GM13976 (cell line): Measurements from ENCODE around the gene TM2D3.

Experiments
- DNase-seq: peaks from one replicate; pipeline ENCODE4 v3.0.0; 2012; ENCODE audit warnings: low spot score
- in situ Hi-C: fragments of 300-500 bp; cut with MboI; formaldehyde crosslinking; loops from one replicate; pipeline ENCODE4 v1.12.0; 2022; ENCODE audit warnings: low sequenced_read_pairs, mixed read lengths, inconsistent platforms; ENCODE audit not compliant: unreplicated experiment
- TF ChIP-seq, protein P1 (sequence below): IDR thresholded peaks from 2 replicates; pipeline ENCODE4 v1.5.1; 2012; ENCODE audit warnings: borderline replicate concordance, mild to moderate bottlenecking; ENCODE audit not compliant: insufficient read depth; ENCODE audit errors: extremely low read depth, missing control alignments, control extremely low read depth

Gene TM2D3

DNA sequence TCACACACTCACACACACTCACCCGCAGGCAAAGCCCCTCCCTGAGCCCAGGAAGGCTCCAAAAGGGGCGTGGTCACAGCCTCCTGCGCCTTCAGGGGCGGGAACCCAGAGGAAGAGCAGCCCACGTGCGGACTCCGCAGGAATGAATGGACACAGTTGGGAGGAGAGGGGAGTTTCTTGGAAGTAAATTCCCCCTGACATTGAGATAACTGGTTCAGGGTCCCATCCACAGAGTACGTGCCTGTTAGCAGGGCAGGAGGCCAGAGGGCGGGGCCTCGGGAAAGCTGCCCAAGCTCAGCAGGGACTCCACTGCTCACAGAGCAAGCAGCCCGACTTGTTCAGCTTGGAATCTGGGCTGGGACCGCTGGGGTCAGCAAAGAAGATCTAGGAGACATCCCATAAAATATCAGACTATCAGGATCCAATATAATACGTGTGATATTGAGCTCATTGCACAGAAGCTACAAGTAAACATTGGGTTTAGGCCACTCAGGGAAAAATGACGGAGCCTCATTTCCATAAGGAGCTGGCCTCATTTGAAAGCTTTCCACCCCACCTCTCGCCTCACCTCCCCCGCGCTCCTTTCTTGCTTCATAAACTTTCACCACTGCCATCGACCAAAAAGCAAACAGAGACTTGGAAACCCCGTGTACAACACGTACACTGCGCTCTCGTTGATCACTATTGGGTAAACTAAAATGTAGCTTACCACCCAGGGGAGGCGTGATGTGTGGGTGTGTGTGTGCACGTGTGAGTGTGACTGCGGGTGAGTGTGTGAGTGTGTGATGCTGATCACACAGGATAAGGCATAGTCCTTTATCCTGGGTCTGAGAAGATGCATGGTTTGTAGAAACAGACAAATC is 36.0 kb downstream of the TM2D3 start:
- TF ChIP-seq, protein P1, sequence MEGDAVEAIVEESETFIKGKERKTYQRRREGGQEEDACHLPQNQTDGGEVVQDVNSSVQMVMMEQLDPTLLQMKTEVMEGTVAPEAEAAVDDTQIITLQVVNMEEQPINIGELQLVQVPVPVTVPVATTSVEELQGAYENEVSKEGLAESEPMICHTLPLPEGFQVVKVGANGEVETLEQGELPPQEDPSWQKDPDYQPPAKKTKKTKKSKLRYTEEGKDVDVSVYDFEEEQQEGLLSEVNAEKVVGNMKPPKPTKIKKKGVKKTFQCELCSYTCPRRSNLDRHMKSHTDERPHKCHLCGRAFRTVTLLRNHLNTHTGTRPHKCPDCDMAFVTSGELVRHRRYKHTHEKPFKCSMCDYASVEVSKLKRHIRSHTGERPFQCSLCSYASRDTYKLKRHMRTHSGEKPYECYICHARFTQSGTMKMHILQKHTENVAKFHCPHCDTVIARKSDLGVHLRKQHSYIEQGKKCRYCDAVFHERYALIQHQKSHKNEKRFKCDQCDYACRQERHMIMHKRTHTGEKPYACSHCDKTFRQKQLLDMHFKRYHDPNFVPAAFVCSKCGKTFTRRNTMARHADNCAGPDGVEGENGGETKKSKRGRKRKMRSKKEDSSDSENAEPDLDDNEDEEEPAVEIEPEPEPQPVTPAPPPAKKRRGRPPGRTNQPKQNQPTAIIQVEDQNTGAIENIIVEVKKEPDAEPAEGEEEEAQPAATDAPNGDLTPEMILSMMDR: no peak
- DNase-seq: no peak
- in situ Hi-C loops: no loop called here

DNA sequence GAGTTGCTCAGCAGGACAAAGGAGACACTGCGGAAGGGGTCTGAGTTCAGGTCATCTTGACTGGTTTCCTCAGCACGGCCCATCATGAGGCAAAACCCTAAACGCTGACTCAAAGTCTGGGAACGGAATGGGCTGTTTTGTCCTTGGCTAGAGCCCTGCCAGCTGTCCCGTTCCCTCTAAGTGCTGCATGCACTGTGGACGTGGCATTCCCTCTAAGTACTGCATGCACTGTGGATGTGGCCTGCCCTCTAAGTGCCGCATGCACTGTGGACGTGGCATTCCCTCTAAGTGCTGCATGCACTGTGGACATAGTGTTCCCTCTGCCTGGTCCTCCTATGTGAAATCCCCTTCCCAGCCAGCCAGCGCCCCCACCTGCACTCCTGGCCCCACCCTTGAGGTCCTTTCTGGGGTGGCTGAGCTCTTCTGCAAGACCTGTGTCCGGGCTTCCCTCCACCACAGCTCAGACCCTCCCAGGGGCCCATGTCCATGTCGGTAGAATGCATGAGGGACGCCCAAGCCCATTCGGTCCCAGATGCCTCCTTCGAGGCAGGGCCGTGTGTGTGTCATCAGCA is 36.7 kb downstream of the TM2D3 start:
- in situ Hi-C loops: no loop called here
- TF ChIP-seq, protein P1: no peak
- no peak for DNase-seq

DNA sequence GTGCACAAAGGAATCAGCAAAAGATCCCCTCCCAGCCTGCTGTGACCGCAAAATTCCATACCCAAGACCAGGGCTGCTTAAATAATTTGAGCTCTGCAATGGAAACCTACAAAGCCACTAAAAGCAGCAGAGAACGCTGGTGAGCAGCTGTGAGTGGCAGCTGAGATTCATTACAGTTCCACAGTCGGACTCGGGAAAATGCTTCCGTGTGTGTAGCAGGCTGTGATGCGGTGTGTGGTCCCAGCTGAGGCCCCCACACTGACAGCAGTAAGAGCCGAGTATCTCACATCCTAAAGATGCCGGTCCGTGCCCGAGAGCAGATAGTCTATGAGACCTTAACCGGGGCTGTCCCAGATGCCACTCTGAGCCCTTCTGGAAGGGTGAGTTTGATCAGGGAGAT is 37.4 kb downstream of the TM2D3 start:
- DNase-seq: no peak
- TF ChIP-seq, protein P1: no peak
- in situ Hi-C loops: no loop called here

DNA sequence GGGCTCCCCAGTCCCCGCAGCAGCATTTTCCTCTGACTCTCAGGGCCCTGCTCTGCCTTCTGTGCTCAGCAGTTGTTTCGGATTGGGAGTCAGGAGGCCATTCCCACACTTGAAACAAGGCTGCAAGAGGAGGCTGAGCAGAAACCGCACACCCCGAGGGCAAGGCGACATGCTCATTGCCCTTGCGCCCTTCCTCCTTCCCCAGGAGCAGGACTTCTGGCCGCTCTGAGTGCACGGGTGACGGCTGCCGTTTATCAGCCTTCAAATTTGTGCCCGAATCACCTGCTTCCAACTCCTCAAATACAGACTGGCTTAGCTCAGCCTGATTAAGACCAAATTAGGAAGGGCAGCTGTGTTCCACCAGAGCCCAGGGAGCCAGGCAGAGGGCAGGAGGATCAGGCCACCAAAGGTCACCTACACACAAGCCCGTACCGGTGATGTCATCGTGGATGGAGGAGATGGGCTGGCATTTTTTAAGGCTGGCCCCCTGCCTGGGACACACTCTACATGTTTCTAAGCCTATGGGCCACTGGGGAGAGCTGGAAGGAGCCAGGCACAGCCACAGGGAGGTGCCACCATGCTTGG is 38.1 kb downstream of the TM2D3 start:
- TF ChIP-seq, protein P1: no peak
- DNase-seq: peak; percentile 28
- in situ Hi-C loops: no loop called here

DNA sequence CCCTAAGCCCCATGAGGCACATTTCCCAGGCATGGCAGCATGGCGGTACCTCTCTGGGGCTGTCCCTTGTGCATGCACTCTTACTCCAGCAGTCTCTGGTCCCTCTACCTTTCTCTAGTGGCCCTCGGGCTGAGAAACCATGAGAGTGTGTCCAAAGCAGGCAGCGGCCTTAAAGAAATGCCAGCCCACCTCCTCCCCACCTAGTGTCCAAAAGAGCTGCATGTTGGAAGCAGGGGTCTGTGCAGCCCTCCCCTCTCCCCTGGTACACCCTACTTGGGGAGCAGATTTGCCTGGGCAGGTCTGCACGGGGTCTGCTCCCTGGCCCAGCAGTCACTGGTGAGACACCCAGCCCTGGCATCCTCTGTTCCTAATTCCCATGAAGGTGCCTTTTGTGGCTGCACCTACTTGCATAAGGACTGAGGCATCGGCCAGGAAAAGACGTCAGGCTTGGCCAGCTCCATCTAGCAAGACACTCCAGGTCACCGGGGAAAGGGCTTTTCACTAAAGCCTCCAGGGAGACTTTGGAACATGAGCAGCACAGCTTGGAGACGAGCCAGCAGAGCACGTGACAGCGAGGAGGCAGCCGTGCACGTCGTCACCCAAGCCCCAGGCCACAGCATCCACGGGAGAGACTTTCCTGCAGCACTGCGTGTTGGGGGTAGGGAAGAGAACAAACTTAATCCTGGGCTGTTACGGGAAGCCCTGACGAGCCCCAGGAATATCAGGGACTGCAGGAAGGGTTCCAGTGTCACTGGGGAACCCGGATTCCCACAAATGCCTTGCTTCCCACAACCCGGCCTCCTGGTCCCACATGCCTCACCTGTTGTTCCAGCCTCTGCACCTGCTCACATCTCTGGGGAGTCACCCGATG is 38.8 kb downstream of the TM2D3 start:
- in situ Hi-C loops: no loop called here
- DNase-seq: peak; percentile 29
- TF ChIP-seq, protein P1: no peak

DNA sequence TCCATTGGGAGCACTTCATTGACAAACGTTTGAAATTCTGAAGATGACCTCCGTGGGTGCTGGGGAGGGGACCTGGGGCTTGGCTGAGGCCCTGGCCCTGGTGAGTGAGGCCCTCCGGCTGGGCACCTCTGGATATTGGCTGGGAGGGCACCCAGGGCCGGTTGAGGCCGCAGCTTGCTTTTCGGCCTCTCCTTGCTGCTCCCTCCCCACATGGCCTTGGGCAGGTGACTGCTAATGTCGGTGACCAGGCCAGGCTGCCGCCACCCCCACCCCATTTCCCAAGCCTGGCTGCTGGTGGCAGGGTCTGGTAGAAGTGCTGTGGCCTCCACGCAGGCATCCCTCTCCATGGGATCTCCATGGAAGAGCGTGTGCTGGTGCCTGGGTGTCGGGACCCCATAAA is 39.5 kb downstream of the TM2D3 start:
- TF ChIP-seq, protein P1: no peak
- DNase-seq: no peak
- in situ Hi-C loops: no loop called here
